GM23338 (cell line): Measurements from ENCODE around the gene CERS5. TPM values are rescaled to one million over a fixed set of nuclear protein-coding genes. Genes with fewer than 3 reads are reported as not detected.

Source experiments
- ATAC-seq: fragments of 200-7000 bp; cut with Tn5 transposase; 3 replicates; pipeline ENCODE4 v1.9.1; 2020
- DNase-seq: peaks from one replicate; pipeline ENCODE4 v3.0.0-alpha.2; 2015; ENCODE audit warnings: low spot score
- H2AFZ ChIP-seq: fragments of 200-600 bp; sonication (generic); 2 replicates; pipeline ENCODE4 v1.8.0; 2016; ENCODE audit warnings: antibody characterized with exemption, mild to moderate bottlenecking, moderate library complexity
- H3F3A ChIP-seq: fragments of 200-600 bp; sonication (generic); replicated peaks from 2 replicates; pipeline ENCODE4 v1.8.0; 2017; ENCODE audit warnings: antibody characterized with exemption, mixed run types, low read depth
- H3K27ac ChIP-seq: fragments of 200-600 bp; sonication (generic); 2 replicates; pipeline ENCODE4 v1.6.1; 2016; ENCODE audit warnings: low read depth
- H3K27me3 ChIP-seq: fragments of 200-600 bp; sonication (generic); 2 replicates; pipeline ENCODE4 v1.8.0; 2016; ENCODE audit warnings: mild to moderate bottlenecking, mixed run types, moderate library complexity; ENCODE audit not compliant: insufficient read depth
- H3K36me3 ChIP-seq: fragments of 200-600 bp; sonication (generic); 2 replicates; pipeline ENCODE4 v1.8.0; 2016; ENCODE audit warnings: mild to moderate bottlenecking; ENCODE audit not compliant: insufficient read depth
- H3K4me1 ChIP-seq: fragments of 200-600 bp; sonication (generic); 2 replicates; pipeline ENCODE4 v1.8.0; 2016; ENCODE audit warnings: mild to moderate bottlenecking, moderate library complexity; ENCODE audit not compliant: insufficient read depth
- H3K4me2 ChIP-seq: fragments of 200-600 bp; sonication (generic); 2 replicates; pipeline ENCODE4 v1.7.1; 2017; ENCODE audit warnings: mixed run types
- H3K4me3 ChIP-seq: fragments of 200-600 bp; sonication (generic); 2 replicates; pipeline ENCODE4 v1.6.1; 2016; ENCODE audit warnings: mixed run types
- H3K79me2 ChIP-seq: fragments of 200-600 bp; sonication (generic); replicated peaks from 2 replicates; pipeline ENCODE4 v1.8.0; 2017; ENCODE audit warnings: mild to moderate bottlenecking; ENCODE audit not compliant: insufficient read depth
- H3K9me2 ChIP-seq: fragments of 200-600 bp; sonication (generic); 2 replicates; pipeline ENCODE4 v1.8.0; 2017; ENCODE audit not compliant: insufficient read depth
- H4K20me1 ChIP-seq: fragments of 200-600 bp; sonication (generic); replicated peaks from 2 replicates; pipeline ENCODE4 v1.8.0; 2017; ENCODE audit warnings: mild to moderate bottlenecking; ENCODE audit not compliant: insufficient read depth
- H3K27ac Mint-ChIP-seq: 2 replicates; pipeline ENCODE4 v1.8.0; 2020; ENCODE audit warnings: inconsistent platforms, mild to moderate bottlenecking, moderate library complexity, mixed read lengths
- H3K27me3 Mint-ChIP-seq: 3 replicates; pipeline ENCODE4 v1.8.0; 2022; ENCODE audit warnings: low read depth, mild to moderate bottlenecking, moderate library complexity, mixed read lengths, inconsistent platforms; ENCODE audit not compliant: insufficient read depth, poor library complexity
- H3K36me3 Mint-ChIP-seq: 3 replicates; pipeline ENCODE4 v1.8.0; 2021; ENCODE audit warnings: low read depth, mild to moderate bottlenecking, inconsistent platforms, moderate library complexity, mixed read lengths
- H3K4me1 Mint-ChIP-seq: 3 replicates; pipeline ENCODE4 v1.8.0; 2020; ENCODE audit warnings: mild to moderate bottlenecking, inconsistent platforms, mixed read lengths
- H3K4me3 Mint-ChIP-seq: 3 replicates; pipeline ENCODE4 v1.8.0; 2021; ENCODE audit warnings: moderate library complexity, mild to moderate bottlenecking, inconsistent platforms, mixed read lengths
- H3K9me3 Mint-ChIP-seq: 3 replicates; pipeline ENCODE4 v1.8.0; 2020; ENCODE audit warnings: moderate library complexity, mild to moderate bottlenecking, inconsistent platforms, mixed read lengths
- CREB1 ChIP-seq: fragments of 250-450 bp; sonication (Bioruptor Pico); IDR thresholded peaks from 2 replicates; pipeline ENCODE4 v1.5.0; 2020; ENCODE audit warnings: low read depth, mild to moderate bottlenecking, moderate library complexity
- ETS1 ChIP-seq: IDR thresholded peaks from 2 replicates; pipeline ENCODE4 v1.6.1; 2016; ENCODE audit warnings: antibody characterized with exemption
- EZH2 ChIP-seq: fragments of 200-600 bp; sonication (generic); IDR thresholded peaks from one replicate; pipeline ENCODE4 v1.8.0; 2017; ENCODE audit warnings: antibody characterized with exemption, mild to moderate bottlenecking, low read depth; ENCODE audit not compliant: unreplicated experiment
- EZH2phosphoT487 ChIP-seq: fragments of 200-600 bp; sonication (generic); IDR thresholded peaks from one replicate; pipeline ENCODE4 v1.8.1; 2018; ENCODE audit warnings: antibody characterized with exemption; ENCODE audit not compliant: unreplicated experiment
- JUNB ChIP-seq: IDR thresholded peaks from one replicate; pipeline ENCODE4 v1.6.1; 2016; ENCODE audit warnings: antibody characterized with exemption; ENCODE audit not compliant: unreplicated experiment
- NANOG ChIP-seq: IDR thresholded peaks from 2 replicates; pipeline ENCODE4 v1.6.1; 2016; ENCODE audit warnings: antibody characterized with exemption, borderline replicate concordance
- POLR2AphosphoS5 ChIP-seq: IDR thresholded peaks from 2 replicates; pipeline ENCODE4 v1.6.1; 2016; ENCODE audit warnings: antibody characterized with exemption, low read depth
- STAT1 ChIP-seq: IDR thresholded peaks from one replicate; pipeline ENCODE4 v1.6.1; 2016; ENCODE audit warnings: antibody characterized with exemption; ENCODE audit not compliant: unreplicated experiment
- ZNF114 ChIP-seq: fragments of 250-450 bp; sonication (Bioruptor Pico); IDR thresholded peaks from 2 replicates; pipeline ENCODE4 v1.5.0; 2020; ENCODE audit warnings: mild to moderate bottlenecking, moderate library complexity
- ZNF331 ChIP-seq: fragments of 250-450 bp; sonication (Bioruptor Pico); IDR thresholded peaks from 2 replicates; pipeline ENCODE4 v1.5.0; 2020; ENCODE audit warnings: low read depth, mild to moderate bottlenecking, moderate library complexity
- ZNF462 ChIP-seq: fragments of 250-450 bp; sonication (Bioruptor Pico); IDR thresholded peaks from 2 replicates; pipeline ENCODE4 v1.5.0; 2020; ENCODE audit warnings: mild to moderate bottlenecking, moderate library complexity
- polyA plus RNA-seq: library from polyadenylated mRNA; unstranded; fragments of >200 nt; fragmentation: Nextera tagmentation; extraction: Ambion mirVana; gene quantifications from 2 replicates; pipeline ENCODE4 v1.2.1, GENCODE V29; 2016
- total RNA-seq: library from RNA; depleted of rRNA; stranded (reverse); fragments of >200 nt; shearing (Covaris generic); gene quantifications from 2 replicates; pipeline ENCODE4 v1.2.3, GENCODE V29; 2014
- TF ChIP-seq, protein P1 (sequence below): IDR thresholded peaks from one replicate; pipeline ENCODE4 v1.6.1; 2018; ENCODE audit warnings: antibody characterized with exemption; ENCODE audit not compliant: unreplicated experiment
- TF ChIP-seq, protein P2 (sequence below), 2 experiments: fragments of 200-600 bp in 1 of 2; sonication (generic) in 1 of 2; conservative IDR thresholded peaks; 2 replicates each; pipeline versions ENCODE4 v1.5.1 to v1.6.1; 2016 to 2017; ENCODE audit warnings: antibody characterized with exemption in 2 of 2, low read depth in 2 of 2, mild to moderate bottlenecking in 2 of 2, moderate library complexity in 1 of 2

Gene CERS5
- total and polyA plus RNA-seq, 2 experiments from 2014 or later = 42.7 to 56.5 TPM

DNA sequence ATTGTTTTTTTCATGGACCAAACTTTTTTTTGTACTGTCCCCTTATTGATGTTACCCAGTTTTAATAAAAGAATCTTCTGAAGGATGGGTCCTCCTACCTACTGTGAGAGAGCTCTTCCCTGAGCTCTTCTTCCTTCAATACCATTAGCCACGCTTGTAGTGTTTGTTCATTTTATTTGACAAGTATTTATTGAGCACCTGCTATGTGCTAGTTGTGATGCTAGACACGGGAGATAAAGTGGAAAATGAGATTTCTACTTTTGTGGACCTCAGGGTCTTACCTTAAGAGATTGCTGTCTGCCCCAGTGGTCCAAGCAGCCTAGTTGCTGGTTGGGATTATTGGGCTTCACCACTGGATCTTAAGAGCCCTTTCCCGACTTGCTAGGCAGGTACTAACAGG is 66.6 kb downstream of the CERS5 start (continued):
- no peak for TF ChIP-seq ZNF462

DNA sequence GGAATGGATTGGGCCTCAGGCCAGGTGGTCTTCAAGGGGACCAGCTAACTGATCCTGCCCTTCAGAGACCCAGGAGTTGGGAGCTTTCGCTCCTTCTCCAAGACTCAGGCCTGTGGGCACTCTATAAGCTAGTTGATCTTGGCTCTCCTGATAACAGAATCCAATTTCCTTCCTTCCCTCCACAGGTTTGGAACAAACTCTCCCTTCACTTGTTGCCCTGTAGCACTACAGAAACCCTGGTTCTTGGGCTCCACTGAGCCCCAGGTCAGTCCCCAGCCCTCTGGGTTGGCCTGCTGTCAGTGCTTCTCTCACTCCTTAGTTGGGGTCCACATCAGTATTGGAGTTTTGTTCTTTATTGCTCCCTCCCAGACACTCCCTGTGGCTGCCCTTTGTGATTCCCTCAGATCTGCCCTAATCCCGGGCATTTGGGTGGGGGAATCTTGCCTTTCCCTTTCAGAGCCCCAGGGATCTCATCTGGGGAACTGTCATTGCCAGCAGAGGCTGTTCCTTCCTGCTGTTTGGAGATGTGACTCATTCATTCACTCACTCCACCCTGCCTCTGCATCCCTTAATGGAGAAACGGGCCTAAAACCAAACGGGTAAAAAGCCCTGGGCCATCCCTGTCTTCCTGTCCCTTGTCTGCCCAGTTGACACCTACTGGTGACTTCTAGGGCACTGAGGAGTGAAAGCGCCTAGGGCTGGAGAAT is 67.7 kb downstream of the CERS5 start:
- H2AFZ ChIP-seq = no peak overlapping the region
- DNase-seq (no peak), ATAC-seq (no peak)
- Mint-ChIP-seq H3K27ac (peak overlapping the region; percentile 23; the same call in 1 of the 2 replicates), H3K4me1 (peaks cover 38% of the 10 kb centered on the region), H3K27me3 (peaks cover 7% of the 10 kb centered on the region), H3K4me3 (no peak overlapping the region), H3K9me3 (no peaks in the 10 kb centered on the region), H3K36me3 (peaks cover 69% of the 10 kb centered on the region)
- no peak overlapping the region; the same call in 1 of the 2 replicates for H3K27ac ChIP-seq
- H3K79me2 ChIP-seq = no peaks in the 10 kb centered on the region
- H3K4me3 ChIP-seq = no peak overlapping the region
- H3K9me2 ChIP-seq = no peaks in the 10 kb centered on the region
- peaks cover 8% of the 10 kb centered on the region for H4K20me1 ChIP-seq
- no peaks in the 10 kb centered on the region for H3K27me3 ChIP-seq
- no peak overlapping the region for H3K4me2 ChIP-seq
- peaks cover 8% of the 10 kb centered on the region; the same call in 1 of the 2 replicates for H3F3A ChIP-seq
- H3K4me1 ChIP-seq = peaks cover 12% of the 10 kb centered on the region; the same call in 1 of the 2 replicates
- H3K36me3 ChIP-seq = peaks cover 44% of the 10 kb centered on the region
- TF ChIP-seq STAT1 = no peak
- TF ChIP-seq ZNF331 (CRISPR knock-in tag) = no peak
- no peak for TF ChIP-seq EZH2phosphoT487
- TF ChIP-seq EZH2 = no peak
- TF ChIP-seq CREB1 (CRISPR knock-in tag) = no peak
- TF ChIP-seq ETS1 = no peak
- TF ChIP-seq, protein P1, sequence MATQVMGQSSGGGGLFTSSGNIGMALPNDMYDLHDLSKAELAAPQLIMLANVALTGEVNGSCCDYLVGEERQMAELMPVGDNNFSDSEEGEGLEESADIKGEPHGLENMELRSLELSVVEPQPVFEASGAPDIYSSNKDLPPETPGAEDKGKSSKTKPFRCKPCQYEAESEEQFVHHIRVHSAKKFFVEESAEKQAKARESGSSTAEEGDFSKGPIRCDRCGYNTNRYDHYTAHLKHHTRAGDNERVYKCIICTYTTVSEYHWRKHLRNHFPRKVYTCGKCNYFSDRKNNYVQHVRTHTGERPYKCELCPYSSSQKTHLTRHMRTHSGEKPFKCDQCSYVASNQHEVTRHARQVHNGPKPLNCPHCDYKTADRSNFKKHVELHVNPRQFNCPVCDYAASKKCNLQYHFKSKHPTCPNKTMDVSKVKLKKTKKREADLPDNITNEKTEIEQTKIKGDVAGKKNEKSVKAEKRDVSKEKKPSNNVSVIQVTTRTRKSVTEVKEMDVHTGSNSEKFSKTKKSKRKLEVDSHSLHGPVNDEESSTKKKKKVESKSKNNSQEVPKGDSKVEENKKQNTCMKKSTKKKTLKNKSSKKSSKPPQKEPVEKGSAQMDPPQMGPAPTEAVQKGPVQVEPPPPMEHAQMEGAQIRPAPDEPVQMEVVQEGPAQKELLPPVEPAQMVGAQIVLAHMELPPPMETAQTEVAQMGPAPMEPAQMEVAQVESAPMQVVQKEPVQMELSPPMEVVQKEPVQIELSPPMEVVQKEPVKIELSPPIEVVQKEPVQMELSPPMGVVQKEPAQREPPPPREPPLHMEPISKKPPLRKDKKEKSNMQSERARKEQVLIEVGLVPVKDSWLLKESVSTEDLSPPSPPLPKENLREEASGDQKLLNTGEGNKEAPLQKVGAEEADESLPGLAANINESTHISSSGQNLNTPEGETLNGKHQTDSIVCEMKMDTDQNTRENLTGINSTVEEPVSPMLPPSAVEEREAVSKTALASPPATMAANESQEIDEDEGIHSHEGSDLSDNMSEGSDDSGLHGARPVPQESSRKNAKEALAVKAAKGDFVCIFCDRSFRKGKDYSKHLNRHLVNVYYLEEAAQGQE = no peak
- no peak for TF ChIP-seq NANOG
- TF ChIP-seq, protein P2, sequence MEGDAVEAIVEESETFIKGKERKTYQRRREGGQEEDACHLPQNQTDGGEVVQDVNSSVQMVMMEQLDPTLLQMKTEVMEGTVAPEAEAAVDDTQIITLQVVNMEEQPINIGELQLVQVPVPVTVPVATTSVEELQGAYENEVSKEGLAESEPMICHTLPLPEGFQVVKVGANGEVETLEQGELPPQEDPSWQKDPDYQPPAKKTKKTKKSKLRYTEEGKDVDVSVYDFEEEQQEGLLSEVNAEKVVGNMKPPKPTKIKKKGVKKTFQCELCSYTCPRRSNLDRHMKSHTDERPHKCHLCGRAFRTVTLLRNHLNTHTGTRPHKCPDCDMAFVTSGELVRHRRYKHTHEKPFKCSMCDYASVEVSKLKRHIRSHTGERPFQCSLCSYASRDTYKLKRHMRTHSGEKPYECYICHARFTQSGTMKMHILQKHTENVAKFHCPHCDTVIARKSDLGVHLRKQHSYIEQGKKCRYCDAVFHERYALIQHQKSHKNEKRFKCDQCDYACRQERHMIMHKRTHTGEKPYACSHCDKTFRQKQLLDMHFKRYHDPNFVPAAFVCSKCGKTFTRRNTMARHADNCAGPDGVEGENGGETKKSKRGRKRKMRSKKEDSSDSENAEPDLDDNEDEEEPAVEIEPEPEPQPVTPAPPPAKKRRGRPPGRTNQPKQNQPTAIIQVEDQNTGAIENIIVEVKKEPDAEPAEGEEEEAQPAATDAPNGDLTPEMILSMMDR (conservative IDR thresholded peaks at IDR 0.05; ENCODE audit: low read depth in 2 of 2) = no peak
- TF ChIP-seq JUNB = no peak
- no peak for TF ChIP-seq ZNF114 (CRISPR knock-in tag)
- no peak for TF ChIP-seq POLR2AphosphoS5
